ENCODE results near the gene ALOXE3.

The ALOXE3 gene

GRCh38 chr17:8091033-8091687 lies 27.2 kb downstream of the ALOXE3 start:
- Histone ChIP-seq H3K9ac (ENCODE audit: low read depth, low read length) (no peak overlapping the region), H2AFZ (ENCODE audit: low read depth, low read length) (no peak overlapping the region), H3K4me3 (ENCODE audit: low read depth in 1 of 2, low read length in 2 of 2) (no peak overlapping the region), H3K27me3 (ENCODE audit: insufficient read depth, low read length, poor library complexity) (peaks cover 11% of the 10 kb centered on the region), H3K4me2 (ENCODE audit: insufficient read depth, low read length) (no peak overlapping the region), H4K20me1 (ENCODE audit: insufficient read depth, low read length) (no peaks in the 10 kb centered on the region), H3K4me1 (ENCODE audit: insufficient read depth, low read length) (peaks cover 10% of the 10 kb centered on the region), H3K79me2 (ENCODE audit: insufficient read depth, low read length) (no peaks in the 10 kb centered on the region), H3K27ac (ENCODE audit: low read length) (no peak overlapping the region), H3K36me3 (ENCODE audit: insufficient read depth, low read length) (no peaks in the 10 kb centered on the region), H3K9me3 (ENCODE audit: insufficient read depth, low read length, severe bottlenecking) (no peaks in the 10 kb centered on the region)
- DNase-seq = no peak
- ATAC-seq (ENCODE audit: insufficient read depth, low read depth) = no peak
- no peak for TF ChIP-seq EZH2 (IDR thresholded peaks at IDR 0.05; ENCODE audit: borderline replicate concordance, low read depth, low read length, severe bottlenecking)
- no peak for TF ChIP-seq CTCF (IDR thresholded peaks at IDR 0.05; ENCODE audit: borderline replicate concordance, extremely low read depth, low read length, poor library complexity, severe bottlenecking)

- TF ChIP-seq CTCF (IDR thresholded peaks at IDR 0.05; ENCODE audit: borderline replicate concordance, extremely low read depth, low read length, poor library complexity, severe bottlenecking) (no peak), EZH2 (IDR thresholded peaks at IDR 0.05; ENCODE audit: borderline replicate concordance, low read depth, low read length, severe bottlenecking) (no peak)
- ATAC-seq (ENCODE audit: insufficient read depth, low read depth) (no peak), DNase-seq (no peak)
- Histone ChIP-seq H3K4me2 (ENCODE audit: insufficient read depth, low read length) (no peak overlapping the region), H3K9me3 (ENCODE audit: insufficient read depth, low read length, severe bottlenecking) (no peaks in the 10 kb centered on the region), H3K27ac (ENCODE audit: low read length) (no peak overlapping the region), H3K27me3 (ENCODE audit: insufficient read depth, low read length, poor library complexity) (peaks cover 13% of the 10 kb centered on the region), H4K20me1 (ENCODE audit: insufficient read depth, low read length) (no peaks in the 10 kb centered on the region), H3K79me2 (ENCODE audit: insufficient read depth, low read length) (no peaks in the 10 kb centered on the region), H3K36me3 (ENCODE audit: insufficient read depth, low read length) (no peaks in the 10 kb centered on the region), H2AFZ (ENCODE audit: low read depth, low read length) (no peak overlapping the region), H3K4me1 (ENCODE audit: insufficient read depth, low read length) (peaks cover 8% of the 10 kb centered on the region), H3K4me3 (ENCODE audit: low read depth in 1 of 2, low read length in 2 of 2) (no peak overlapping the region), H3K9ac (ENCODE audit: low read depth, low read length) (no peak overlapping the region)
These were observed 28.6 kb downstream of the ALOXE3 start for GRCh38 chr17:8089728-8090127.

GRCh38 chr17:8087952-8088230 lies 30.4 kb downstream of the ALOXE3 start:
- H3K4me1 ChIP-seq (ENCODE audit: insufficient read depth, low read length) = no peaks in the 10 kb centered on the region
- no peak overlapping the region for H2AFZ ChIP-seq (ENCODE audit: low read depth, low read length)
- no peak for DNase-seq
- no peak overlapping the region for H3K9ac ChIP-seq (ENCODE audit: low read depth, low read length)
- no peak overlapping the region for H3K4me2 ChIP-seq (ENCODE audit: insufficient read depth, low read length)
- no peak for ATAC-seq (ENCODE audit: insufficient read depth, low read depth)
- H3K36me3 ChIP-seq (ENCODE audit: insufficient read depth, low read length) = no peaks in the 10 kb centered on the region
- no peaks in the 10 kb centered on the region for H3K9me3 ChIP-seq (ENCODE audit: insufficient read depth, low read length, severe bottlenecking)
- TF ChIP-seq CTCF (IDR thresholded peaks at IDR 0.05; ENCODE audit: borderline replicate concordance, extremely low read depth, low read length, poor library complexity, severe bottlenecking) (no peak), EZH2 (IDR thresholded peaks at IDR 0.05; ENCODE audit: borderline replicate concordance, low read depth, low read length, severe bottlenecking) (no peak)
- H4K20me1 ChIP-seq (ENCODE audit: insufficient read depth, low read length) = no peaks in the 10 kb centered on the region
- no peak overlapping the region for H3K4me3 ChIP-seq (ENCODE audit: low read depth in 1 of 2, low read length in 2 of 2)
- no peaks in the 10 kb centered on the region for H3K79me2 ChIP-seq (ENCODE audit: insufficient read depth, low read length)
- H3K27ac ChIP-seq (ENCODE audit: low read length) = no peak overlapping the region
- H3K27me3 ChIP-seq (ENCODE audit: insufficient read depth, low read length, poor library complexity) = peaks cover 15% of the 10 kb centered on the region

Data from DND-41 (cell line).